ENCODE data around the gene CWC25. TPM values are rescaled to one million over a fixed set of nuclear protein-coding genes. Genes with fewer than 3 reads are reported as not detected.

The CWC25 gene
- total RNA-seq, 1 donor from 2014 or later = 22.2 TPM

- DNase-seq (peak; percentile 98), ATAC-seq (peak; percentile 87)
- H3K36me3 ChIP-seq = peaks cover 32% of the 10 kb centered on the region
- H3K9me3 ChIP-seq = no peaks in the 10 kb centered on the region
- peak within 1 kb of the TSS; percentile 93 for H3K27ac ChIP-seq
- H3K27me3 ChIP-seq = no peaks in the 10 kb centered on the region
- peak within 1 kb of the TSS; percentile 96 for H3K4me3 ChIP-seq
- no peak for TF ChIP-seq CTCF (IDR thresholded peaks at IDR 0.05)
- peaks cover 39% of the 10 kb centered on the region for H3K4me1 ChIP-seq
- intact Hi-C loops (cut with DNase I) = no loop called here
Measured at GRCh38 chr17:38752308-38753070, 72.6 kb downstream of the CWC25 start, which contains the start of gene PSMB3. Gene PSMB3, plus strand, starts transcription at chr17:38752741. Its CDS starts 86 bp downstream, at chr17:38752827.

GRCh38 chr17:38751808-38752307 is 73.3 kb downstream of the CWC25 start:
- Histone ChIP-seq H3K4me3 (peak overlapping the region; percentile 96), H3K27ac (peak overlapping the region; percentile 93), H3K36me3 (peaks cover 26% of the 10 kb centered on the region), H3K27me3 (no peaks in the 10 kb centered on the region), H3K9me3 (no peaks in the 10 kb centered on the region), H3K4me1 (peaks cover 43% of the 10 kb centered on the region)
- no peak for TF ChIP-seq CTCF (IDR thresholded peaks at IDR 0.05)
- intact Hi-C loops (cut with DNase I) = no loop called here
- ATAC-seq (peak; percentile 34), DNase-seq (peak; percentile 89)

- TF ChIP-seq CTCF (IDR thresholded peaks at IDR 0.05) = no peak
- H3K9me3 ChIP-seq = no peaks in the 10 kb centered on the region
- H3K4me1 ChIP-seq = peaks cover 48% of the 10 kb centered on the region
- DNase-seq (no peak), ATAC-seq (no peak)
- H3K27ac ChIP-seq = peak overlapping the region; percentile 93
- intact Hi-C loops (cut with DNase I) = no loop called here
- no peaks in the 10 kb centered on the region for H3K27me3 ChIP-seq
- H3K4me3 ChIP-seq = peak overlapping the region; percentile 96
- peaks cover 20% of the 10 kb centered on the region for H3K36me3 ChIP-seq
Measured at GRCh38 chr17:38751144-38751807, 73.8 kb downstream of the CWC25 start.

Small RNAs within 50 kb of the gene (microRNA-seq; reads per million reads assigned to microRNA genes)
- not detected for gene MIR4727 (ENCODE audit: borderline microRNAs expressed)

Other genes with a start within 250 kb of the CWC25 start
- 2.1 TPM for gene SRCIN1, start 219.4 kb downstream of the CWC25 start, total RNA-seq
- 2.1 TPM for gene EPOP, start 150.4 kb downstream of the CWC25 start, total RNA-seq
- gene MLLT6, start 120.0 kb downstream of the CWC25 start, total RNA-seq = 133 TPM
- 29.7 TPM for gene CISD3, start 95.0 kb downstream of the CWC25 start, total RNA-seq
- gene PCGF2, start 77.0 kb downstream of the CWC25 start, total RNA-seq = 59.1 TPM
- gene PSMB3, start 72.6 kb downstream of the CWC25 start, total RNA-seq = 127 TPM
- 50.5 TPM for gene PIP4K2B, start 25.8 kb downstream of the CWC25 start, total RNA-seq
- 1,142 TPM for gene RPL23, start 28.4 kb upstream of the CWC25 start, total RNA-seq
- gene LASP1, start 44.7 kb upstream of the CWC25 start, total RNA-seq = 158 TPM
- gene FBXO47, start 142.1 kb upstream of the CWC25 start, total RNA-seq = not detected

Measured in upper lobe of right lung (tissue), 1 donor.